Measurements from ENCODE around the gene AMY2B. TPM values are rescaled to one million over a fixed set of nuclear protein-coding genes. Genes with fewer than 3 reads are reported as not detected.
"Not testable (repeated sequence)": the region's sequence is repeated elsewhere in the genome, so short reads cannot be mapped to it uniquely, and the experiment has no call there.

AMY2B gene
- total RNA-seq, 2 donors from 2014 or later = 16.9 to 17.1 TPM

DNA sequence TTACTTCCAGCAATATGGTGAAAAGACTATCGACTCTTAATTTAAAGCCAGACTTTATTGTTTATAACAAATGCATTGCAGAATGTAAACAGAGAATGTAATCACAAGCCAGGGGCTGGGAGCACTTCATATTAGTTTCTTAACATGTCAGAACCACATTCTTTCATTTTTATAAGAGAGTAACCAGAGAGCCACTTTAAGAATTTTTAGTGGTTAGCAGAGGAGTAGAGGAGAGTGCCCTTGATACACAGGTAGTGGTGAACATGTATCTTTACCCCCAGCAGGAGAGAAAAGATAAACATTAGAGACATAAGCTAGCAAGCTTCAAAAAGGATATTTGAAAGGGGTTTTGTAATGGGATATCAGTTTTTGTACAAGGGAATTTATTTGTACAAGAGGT lies 11.1 kb downstream of the AMY2B start:
- Histone ChIP-seq H3K36me3 (no peaks in the 10 kb centered on the region), H3K27ac (no peak overlapping the region), H3K27me3 (replicated peaks; ENCODE audit: insufficient read depth) (no peaks in the 10 kb centered on the region), H3K4me3 (no peak overlapping the region), H3K4me1 (ENCODE audit: control insufficient read depth in 1 of 2, low read depth in 2 of 2) (no peaks in the 10 kb centered on the region), H3K9me3 (no peaks in the 10 kb centered on the region)
- DNase-seq (ENCODE audit: low spot score) = no peak
- ATAC-seq (ENCODE audit: insufficient number of reproducible peaks, low FRiP score, low read depth) = no peak
- TF ChIP-seq, protein P1, sequence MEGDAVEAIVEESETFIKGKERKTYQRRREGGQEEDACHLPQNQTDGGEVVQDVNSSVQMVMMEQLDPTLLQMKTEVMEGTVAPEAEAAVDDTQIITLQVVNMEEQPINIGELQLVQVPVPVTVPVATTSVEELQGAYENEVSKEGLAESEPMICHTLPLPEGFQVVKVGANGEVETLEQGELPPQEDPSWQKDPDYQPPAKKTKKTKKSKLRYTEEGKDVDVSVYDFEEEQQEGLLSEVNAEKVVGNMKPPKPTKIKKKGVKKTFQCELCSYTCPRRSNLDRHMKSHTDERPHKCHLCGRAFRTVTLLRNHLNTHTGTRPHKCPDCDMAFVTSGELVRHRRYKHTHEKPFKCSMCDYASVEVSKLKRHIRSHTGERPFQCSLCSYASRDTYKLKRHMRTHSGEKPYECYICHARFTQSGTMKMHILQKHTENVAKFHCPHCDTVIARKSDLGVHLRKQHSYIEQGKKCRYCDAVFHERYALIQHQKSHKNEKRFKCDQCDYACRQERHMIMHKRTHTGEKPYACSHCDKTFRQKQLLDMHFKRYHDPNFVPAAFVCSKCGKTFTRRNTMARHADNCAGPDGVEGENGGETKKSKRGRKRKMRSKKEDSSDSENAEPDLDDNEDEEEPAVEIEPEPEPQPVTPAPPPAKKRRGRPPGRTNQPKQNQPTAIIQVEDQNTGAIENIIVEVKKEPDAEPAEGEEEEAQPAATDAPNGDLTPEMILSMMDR (IDR thresholded peaks at IDR 0.05) = no peak

- no peak overlapping the region for H3K27ac ChIP-seq
- TF ChIP-seq, protein P1 (IDR thresholded peaks at IDR 0.05) = no peak
- ATAC-seq (ENCODE audit: insufficient number of reproducible peaks, low FRiP score, low read depth) = no peak
- no peak for DNase-seq (ENCODE audit: low spot score)
- no peak overlapping the region for H3K4me3 ChIP-seq
- H3K27me3 ChIP-seq (replicated peaks; ENCODE audit: insufficient read depth) = no peaks in the 10 kb centered on the region
- H3K4me1 ChIP-seq (ENCODE audit: control insufficient read depth in 1 of 2, low read depth in 2 of 2) = no peaks in the 10 kb centered on the region
- no peaks in the 10 kb centered on the region for H3K9me3 ChIP-seq
- no peaks in the 10 kb centered on the region for H3K36me3 ChIP-seq
These were observed 12.5 kb downstream of the AMY2B start for GRCh38 chr1:103583887-103584286.

- DNase-seq (ENCODE audit: low spot score) (no peak), ATAC-seq (ENCODE audit: insufficient number of reproducible peaks, low FRiP score, low read depth) (no peak)
- Histone ChIP-seq H3K4me1 (ENCODE audit: control insufficient read depth in 1 of 2, low read depth in 2 of 2) (no peaks in the 10 kb centered on the region), H3K4me3 (no peak overlapping the region), H3K27me3 (replicated peaks; ENCODE audit: insufficient read depth) (no peaks in the 10 kb centered on the region), H3K36me3 (no peaks in the 10 kb centered on the region), H3K9me3 (no peaks in the 10 kb centered on the region), H3K27ac (no peak overlapping the region)
- TF ChIP-seq, protein P1 (IDR thresholded peaks at IDR 0.05) = no peak
These were observed 13.1 kb downstream of the AMY2B start for GRCh38 chr1:103584537-103584936.

GRCh38 chr1:103602740-103603139 lies 31.4 kb downstream of the AMY2B start:
- not testable (repeated sequence) for H3K9me3 ChIP-seq; H3K4me3 ChIP-seq; H3K27ac ChIP-seq; H3K36me3 ChIP-seq; H3K4me1 ChIP-seq (ENCODE audit: control insufficient read depth in 1 of 2, low read depth in 2 of 2); DNase-seq (ENCODE audit: low spot score); H3K27me3 ChIP-seq (replicated peaks; ENCODE audit: insufficient read depth); ATAC-seq (ENCODE audit: insufficient number of reproducible peaks, low FRiP score, low read depth)

- TF ChIP-seq, protein P1 (IDR thresholded peaks at IDR 0.05) = no peak
- no peak for DNase-seq (ENCODE audit: low spot score)
- Histone ChIP-seq H3K27me3 (replicated peaks; ENCODE audit: insufficient read depth) (no peaks in the 10 kb centered on the region), H3K9me3 (no peaks in the 10 kb centered on the region), H3K36me3 (no peaks in the 10 kb centered on the region), H3K27ac (no peak overlapping the region), H3K4me3 (no peak overlapping the region), H3K4me1 (ENCODE audit: control insufficient read depth in 1 of 2, low read depth in 2 of 2) (no peaks in the 10 kb centered on the region)
- ATAC-seq (ENCODE audit: insufficient number of reproducible peaks, low FRiP score, low read depth) = no peak
These were observed 45.0 kb downstream of the AMY2B start for GRCh38 chr1:103616362-103616761.

- not testable (repeated sequence) for DNase-seq (ENCODE audit: low spot score); ATAC-seq (ENCODE audit: insufficient number of reproducible peaks, low FRiP score, low read depth); H3K27ac ChIP-seq; H3K36me3 ChIP-seq; H3K27me3 ChIP-seq (replicated peaks; ENCODE audit: insufficient read depth); H3K4me1 ChIP-seq (ENCODE audit: control insufficient read depth in 1 of 2, low read depth in 2 of 2); H3K9me3 ChIP-seq; H3K4me3 ChIP-seq
These were observed 45.6 kb downstream of the AMY2B start, which contains the start of gene AMY2A for GRCh38 chr1:103616994-103617477. AMY2A (plus strand) TSS chr1:103617427; CDS start chr1:103617441, 14 bp downstream.

DNA sequence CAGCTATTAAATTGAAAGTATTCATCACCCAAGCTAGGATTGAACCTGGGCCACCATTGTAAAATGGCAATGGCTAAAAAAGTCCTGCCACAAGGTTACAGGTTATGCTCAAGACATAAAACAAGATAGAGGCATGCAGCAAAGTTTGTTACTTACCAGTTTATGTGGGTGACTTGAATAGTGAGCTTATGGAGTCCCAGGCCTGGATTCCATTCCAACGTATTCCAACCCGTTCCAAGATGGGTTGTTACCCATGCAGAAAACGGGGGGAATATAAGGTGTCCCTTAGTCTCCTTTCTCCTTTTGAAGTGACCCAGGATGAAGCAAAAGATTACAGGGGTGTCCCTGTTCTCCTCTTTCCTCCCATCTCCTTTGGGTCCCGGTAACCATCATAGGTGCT lies 56.0 kb downstream of the AMY2B start:
- ATAC-seq (ENCODE audit: insufficient number of reproducible peaks, low FRiP score, low read depth); H3K4me1 ChIP-seq (ENCODE audit: control insufficient read depth in 1 of 2, low read depth in 2 of 2); DNase-seq (ENCODE audit: low spot score); H3K27ac ChIP-seq; H3K36me3 ChIP-seq; H3K9me3 ChIP-seq; H3K4me3 ChIP-seq; H3K27me3 ChIP-seq (replicated peaks; ENCODE audit: insufficient read depth): not testable (repeated sequence)
